CD14-positive monocyte (primary cell): ENCODE data around the gene MKI67. TPM values are rescaled to one million over a fixed set of nuclear protein-coding genes. Genes with fewer than 3 reads are reported as not detected.

ENCODE experiments used
- DNase-seq, 3 donors: peaks; one replicate each; pipeline ENCODE4 v3.0.0-alpha.2; 2011 to 2022
- H2AFZ ChIP-seq: 2 replicates; pipeline ENCODE4 v1.6.0; 2012; ENCODE audit warnings: mild to moderate bottlenecking, low read depth, low read length, inconsistent platforms; ENCODE audit not compliant: insufficient read depth, poor library complexity, severe bottlenecking
- H3K27ac ChIP-seq, 2 donors: 1 replicate in 1 of 2; 2 replicates in 1 of 2; pipeline ENCODE4 v1.5.1; 2012 to 2013; ENCODE audit warnings: low read length in 2 of 2, control low read depth in 1 of 2, inconsistent platforms in 1 of 2, low read depth in 1 of 2, mild to moderate bottlenecking in 1 of 2
- H3K27me3 ChIP-seq, 2 donors: one replicate each; pipeline versions ENCODE4 v1.6.0 to v1.6.1; 2011 to 2013; ENCODE audit warnings: low read length in 2 of 2; ENCODE audit not compliant: control insufficient read depth in 2 of 2, insufficient read depth in 2 of 2
- H3K36me3 ChIP-seq, 2 donors: replicated peaks in 1 of 2; 1 replicate in 1 of 2; 2 replicates in 1 of 2; pipeline versions ENCODE4 v1.5.1 to v1.6.1; 2012 to 2013; ENCODE audit warnings: low read length in 2 of 2, control low read depth in 1 of 2, inconsistent platforms in 1 of 2, mild to moderate bottlenecking in 1 of 2; ENCODE audit not compliant: insufficient read depth in 2 of 2, control insufficient read depth in 1 of 2
- H3K4me1 ChIP-seq, 2 donors: 1 replicate in 1 of 2; 2 replicates in 1 of 2; pipeline versions ENCODE4 v1.5.1 to v1.6.1; 2012 to 2013; ENCODE audit warnings: low read length in 2 of 2, control low read depth in 1 of 2, inconsistent platforms in 1 of 2, mild to moderate bottlenecking in 1 of 2, moderate library complexity in 1 of 2; ENCODE audit not compliant: insufficient read depth in 2 of 2, control insufficient read depth in 1 of 2
- H3K4me2 ChIP-seq: replicated peaks from 2 replicates; pipeline ENCODE3; 2012; ENCODE audit warnings: low read length, moderate library complexity, mild to moderate bottlenecking; ENCODE audit not compliant: poor library complexity, severe bottlenecking; ENCODE audit errors: extremely low read depth
- H3K4me3 ChIP-seq, 3 experiments: fragments of 200-600 bp in 1 of 3; sonication (generic) in 1 of 3; replicated peaks in 1 of 3; 1 replicate in 2 of 3; 2 replicates in 1 of 3; pipeline ENCODE4 v1.5.1; 2011 to 2013; ENCODE audit warnings: low read length in 3 of 3, mild to moderate bottlenecking in 3 of 3, control low read depth in 2 of 3, low read depth in 2 of 3, inconsistent platforms in 1 of 3, moderate library complexity in 1 of 3
- H3K79me2 ChIP-seq: 2 replicates; pipeline ENCODE4 v1.6.0; 2012; ENCODE audit warnings: mild to moderate bottlenecking, control low read depth, inconsistent platforms, low read length, moderate library complexity; ENCODE audit not compliant: insufficient read depth
- H3K9ac ChIP-seq: 2 replicates; pipeline ENCODE4 v1.6.0; 2017; ENCODE audit warnings: low read length, mild to moderate bottlenecking; ENCODE audit not compliant: insufficient read depth, poor library complexity, severe bottlenecking
- H3K9me3 ChIP-seq, 2 donors: replicated peaks in 1 of 2; 1 replicate in 1 of 2; 2 replicates in 1 of 2; pipeline versions ENCODE4 v1.5.1 to v1.6.1; 2012 to 2013; ENCODE audit warnings: low read length in 2 of 2, control low read depth in 1 of 2; ENCODE audit not compliant: control insufficient read depth in 1 of 2, insufficient read depth in 1 of 2
- H4K20me1 ChIP-seq: 2 replicates; pipeline ENCODE4 v1.6.0; 2012; ENCODE audit warnings: mild to moderate bottlenecking, low read length, control low read depth, moderate library complexity; ENCODE audit not compliant: insufficient read depth
- H3K27ac Mint-ChIP-seq, 7 donors: one replicate each; pipeline ENCODE4 v1.8.0; 2020; ENCODE audit warnings: mild to moderate bottlenecking in 7 of 7, mixed read lengths in 7 of 7, moderate library complexity in 6 of 7, inconsistent platforms in 2 of 7
- H3K27me3 Mint-ChIP-seq, 3 donors: one replicate each; pipeline ENCODE4 v1.8.0; 2021 to 2022; ENCODE audit warnings: low read depth in 3 of 3, mild to moderate bottlenecking in 3 of 3, mixed read lengths in 3 of 3, moderate library complexity in 3 of 3, inconsistent platforms in 1 of 3
- H3K36me3 Mint-ChIP-seq, 2 donors: one replicate each; pipeline ENCODE4 v1.8.0; 2020; ENCODE audit warnings: mixed read lengths in 2 of 2, inconsistent platforms in 1 of 2, mild to moderate bottlenecking in 1 of 2
- H3K4me1 Mint-ChIP-seq: one replicate; pipeline ENCODE4 v1.8.0; 2020; ENCODE audit warnings: mild to moderate bottlenecking, mixed read lengths
- H3K4me3 Mint-ChIP-seq, 2 donors: one replicate each; pipeline ENCODE4 v1.8.0; 2020; ENCODE audit warnings: mild to moderate bottlenecking in 2 of 2, mixed read lengths in 2 of 2, moderate library complexity in 1 of 2
- H3K9me3 Mint-ChIP-seq, 7 donors: one replicate each; pipeline ENCODE4 v1.8.0; 2020 to 2022; ENCODE audit warnings: mixed read lengths in 7 of 7, mild to moderate bottlenecking in 6 of 7, moderate library complexity in 6 of 7, inconsistent platforms in 2 of 7
- WGBS: methylation state at CpG from one replicate; pipeline ENCODE4 v1.1.5; 2013; ENCODE audit warnings: missing lambda C conversion rate; ENCODE audit not compliant: insufficient coverage; 5-methylcytosine and 5-hydroxymethylcytosine counted together
- intact Hi-C, 2 donors: fragments of 100-400 bp; cut with micrococcal nuclease; formaldehyde crosslinking; loops; one replicate each; pipeline versions ENCODE4 v1.15.0 to v1.15.1; 2023
- polyA plus RNA-seq, 3 donors: library from polyadenylated mRNA; depleted of rRNA in 1 of 3; unstranded in 2 of 3; stranded (reverse) in 1 of 3; fragments of 300-500 nt in 2 of 3; fragments of >200 nt in 1 of 3; fragmentation: Illumina TruSeq in 2 of 3; gene quantifications; 1 replicate in 2 of 3; 2 replicates in 1 of 3; pipeline ENCODE4 v1.2.3, GENCODE V29; 2012 to 2021
- TF ChIP-seq, protein P1 (sequence below): fragments of 200-600 bp; IDR thresholded peaks from one replicate; pipeline ENCODE4 v1.8.0; 2022; ENCODE audit warnings: antibody characterized with exemption, mild to moderate bottlenecking

Gene MKI67
- polyA plus RNA-seq, 3 donors: 0.02 to 0.05 TPM; not detected in 1

DNA sequence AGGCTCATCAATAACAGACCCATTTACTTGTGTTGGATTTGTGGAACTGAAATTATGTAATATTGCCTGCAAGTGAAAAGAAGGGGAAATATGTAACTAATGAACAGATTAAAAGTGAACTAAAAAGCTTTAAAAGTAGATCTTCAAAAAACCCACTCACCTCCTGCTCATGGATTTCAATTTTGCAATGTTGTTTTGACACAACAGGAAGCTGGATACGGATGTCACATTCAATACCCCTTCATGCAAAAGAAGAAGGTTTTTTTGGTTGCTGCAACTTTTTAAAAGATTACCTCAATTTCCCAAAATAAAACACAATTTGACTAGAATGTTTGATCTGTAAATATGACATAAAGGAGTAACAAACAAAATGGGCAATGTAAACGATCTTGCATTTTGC is 3.3 kb downstream of the MKI67 start:
- no peak overlapping the region for H2AFZ ChIP-seq
- no peaks in the 10 kb centered on the region for H4K20me1 ChIP-seq
- H3K4me3 Mint-ChIP-seq: peak overlapping the region in 1 of 2 donors; percentile 42
- intact Hi-C loops: loop anchor here (10.0 kb wide), 2 partner anchors 48 to 1342 kb away; partner anchors contain the start of gene MGMT (in 1 of the 2)
- H3K4me1 Mint-ChIP-seq: peaks cover 50% of the 10 kb centered on the region
- peaks cover 46 to 50% of the 10 kb centered on the region in 2 donors for H3K4me1 ChIP-seq
- peaks cover 0 to 17% of the 10 kb centered on the region in 2 donors for H3K36me3 ChIP-seq
- H3K36me3 Mint-ChIP-seq: peaks cover 8 to 20% of the 10 kb centered on the region in 2 donors
- H3K27ac ChIP-seq: peak overlapping the region in 1 of 2 donors; percentile 5
- peaks cover 83% of the 10 kb centered on the region for H3K79me2 ChIP-seq
- peak; percentile 10 to 42 (median 39) for DNase-seq
- H3K9me3 ChIP-seq: no peaks in the 10 kb centered on the region
- H3K27me3 ChIP-seq: no peaks in the 10 kb centered on the region
- peaks cover 0 to 3% (median 0%) of the 10 kb centered on the region in 3 donors for H3K27me3 Mint-ChIP-seq
- TF ChIP-seq, protein P1, sequence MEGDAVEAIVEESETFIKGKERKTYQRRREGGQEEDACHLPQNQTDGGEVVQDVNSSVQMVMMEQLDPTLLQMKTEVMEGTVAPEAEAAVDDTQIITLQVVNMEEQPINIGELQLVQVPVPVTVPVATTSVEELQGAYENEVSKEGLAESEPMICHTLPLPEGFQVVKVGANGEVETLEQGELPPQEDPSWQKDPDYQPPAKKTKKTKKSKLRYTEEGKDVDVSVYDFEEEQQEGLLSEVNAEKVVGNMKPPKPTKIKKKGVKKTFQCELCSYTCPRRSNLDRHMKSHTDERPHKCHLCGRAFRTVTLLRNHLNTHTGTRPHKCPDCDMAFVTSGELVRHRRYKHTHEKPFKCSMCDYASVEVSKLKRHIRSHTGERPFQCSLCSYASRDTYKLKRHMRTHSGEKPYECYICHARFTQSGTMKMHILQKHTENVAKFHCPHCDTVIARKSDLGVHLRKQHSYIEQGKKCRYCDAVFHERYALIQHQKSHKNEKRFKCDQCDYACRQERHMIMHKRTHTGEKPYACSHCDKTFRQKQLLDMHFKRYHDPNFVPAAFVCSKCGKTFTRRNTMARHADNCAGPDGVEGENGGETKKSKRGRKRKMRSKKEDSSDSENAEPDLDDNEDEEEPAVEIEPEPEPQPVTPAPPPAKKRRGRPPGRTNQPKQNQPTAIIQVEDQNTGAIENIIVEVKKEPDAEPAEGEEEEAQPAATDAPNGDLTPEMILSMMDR: no peak
- H3K27ac Mint-ChIP-seq: peak overlapping the region in 3 of 7 donors; percentile 3 to 66 (median 4)
- H3K4me2 ChIP-seq: no peak overlapping the region
- H3K9me3 Mint-ChIP-seq: no peaks in the 10 kb centered on the region
- no peak overlapping the region for H3K9ac ChIP-seq
- WGBS: no CpG with 5 or more reads among the region's 2 CpGs
- H3K4me3 ChIP-seq: no peak overlapping the region

DNA sequence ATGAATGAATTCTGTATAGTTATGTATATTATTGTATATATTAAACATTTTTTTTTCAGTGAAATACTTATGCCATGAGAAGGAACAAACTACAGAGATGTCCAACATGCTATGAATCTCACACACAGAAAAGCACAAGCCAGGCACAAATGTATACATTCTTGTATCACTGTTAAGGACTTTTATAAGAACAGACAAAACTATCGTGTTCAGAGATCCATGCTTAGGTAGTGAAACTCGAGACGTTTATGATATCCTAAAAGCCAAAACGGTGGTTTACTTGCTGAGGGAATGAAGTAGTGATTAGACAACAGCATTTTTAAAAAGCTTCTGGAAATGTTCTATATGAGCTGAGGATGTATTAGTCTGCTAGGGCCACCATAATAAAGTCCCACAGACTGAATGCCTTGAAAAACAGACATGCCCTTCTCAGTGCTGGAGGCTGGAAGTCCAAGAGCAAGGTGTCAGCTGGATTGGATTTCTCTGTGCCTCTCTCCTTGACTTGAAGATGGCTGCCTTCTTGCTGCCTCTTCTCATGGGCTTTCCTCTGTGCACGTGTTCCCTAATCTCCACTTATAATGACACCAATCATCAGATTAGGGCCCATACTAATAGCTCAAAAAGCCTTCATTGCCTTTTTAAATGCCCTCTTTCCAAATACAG is 4.3 kb downstream of the MKI67 start:
- no peaks in the 10 kb centered on the region for H4K20me1 ChIP-seq
- peaks cover 45% of the 10 kb centered on the region for H3K4me1 Mint-ChIP-seq
- TF ChIP-seq, protein P1: no peak
- peaks cover 94% of the 10 kb centered on the region for H3K79me2 ChIP-seq
- H3K36me3 Mint-ChIP-seq: peaks cover 8 to 20% of the 10 kb centered on the region in 2 donors
- peaks cover 0 to 20% of the 10 kb centered on the region in 2 donors for H3K36me3 ChIP-seq
- no peak overlapping the region for H3K9ac ChIP-seq
- H3K27me3 ChIP-seq: no peaks in the 10 kb centered on the region
- H3K4me3 ChIP-seq: no peak overlapping the region
- no peaks in the 10 kb centered on the region for H3K9me3 ChIP-seq
- no peaks in the 10 kb centered on the region for H3K9me3 Mint-ChIP-seq
- H3K4me3 Mint-ChIP-seq: no peak overlapping the region
- H3K4me1 ChIP-seq: peaks cover 40 to 42% of the 10 kb centered on the region in 2 donors
- whole genome bisulfite sequencing: 93% methylated on average over 5 of the region's 5 CpGs
- H3K27ac Mint-ChIP-seq: peak overlapping the region in 1 of 7 donors; percentile 42
- intact Hi-C loops: loop anchor here (10.0 kb wide), 2 partner anchors 47 to 1343 kb away; partner anchors contain the start of gene MGMT (in 1 of the 2)
- no peak for DNase-seq
- no peak overlapping the region for H3K27ac ChIP-seq
- H2AFZ ChIP-seq: no peak overlapping the region
- H3K4me2 ChIP-seq: no peak overlapping the region
- no peaks in the 10 kb centered on the region for H3K27me3 Mint-ChIP-seq
